ENCODE data around the gene TTLL8.

The TTLL8 gene

GRCh38 chr22:50083462-50084079 is 25.5 kb upstream of the TTLL8 start:
- no peak overlapping the region for H3K27ac ChIP-seq
- DNase-seq (ENCODE audit: low read depth, low spot score) = no peak

GRCh38 chr22:50082961-50083461 is 24.9 kb upstream of the TTLL8 start:
- no peak for DNase-seq (ENCODE audit: low read depth, low spot score)
- H3K27ac ChIP-seq = no peak overlapping the region

GRCh38 chr22:50082197-50082715 is 24.2 kb upstream of the TTLL8 start:
- DNase-seq (ENCODE audit: low read depth, low spot score) = no peak
- no peak overlapping the region for H3K27ac ChIP-seq

- DNase-seq (ENCODE audit: low read depth, low spot score) = no peak
Observed at GRCh38 chr22:50081426-50082196, 23.5 kb upstream of the TTLL8 start.

GRCh38 chr22:50080077-50080465 is 22.0 kb upstream of the TTLL8 start:
- H3K27ac ChIP-seq = no peak overlapping the region
- no peak for DNase-seq (ENCODE audit: low read depth, low spot score)

More at GRCh38 chr22:50081426-50082196, 23.5 kb upstream of the TTLL8 start:
- H3K27ac ChIP-seq = no peak overlapping the region

GRCh38 chr22:50078761-50079160 is 20.7 kb upstream of the TTLL8 start:
- no peak for DNase-seq (ENCODE audit: low read depth, low spot score)
- no peak overlapping the region for H3K27ac ChIP-seq

GRCh38 chr22:50078246-50078645 is 20.1 kb upstream of the TTLL8 start:
- no peak for DNase-seq (ENCODE audit: low read depth, low spot score)

GRCh38 chr22:50076646-50077535 is 18.8 kb upstream of the TTLL8 start:
- no peak for DNase-seq (ENCODE audit: low read depth, low spot score)
- H3K27ac ChIP-seq = no peak overlapping the region

More at GRCh38 chr22:50078246-50078645, 20.1 kb upstream of the TTLL8 start:
- no peak overlapping the region for H3K27ac ChIP-seq

GRCh38 chr22:50074551-50075530 is 16.7 kb upstream of the TTLL8 start:
- no peak for DNase-seq (ENCODE audit: low read depth, low spot score)
- H3K27ac ChIP-seq = no peak overlapping the region

GRCh38 chr22:50074056-50074455 is 16.0 kb upstream of the TTLL8 start:
- DNase-seq (ENCODE audit: low read depth, low spot score) = no peak
- H3K27ac ChIP-seq = no peak overlapping the region

GRCh38 chr22:50072714-50073538 is 14.8 kb upstream of the TTLL8 start:
- no peak overlapping the region for H3K27ac ChIP-seq
- DNase-seq (ENCODE audit: low read depth, low spot score) = no peak

GRCh38 chr22:50072167-50072555 is 14.1 kb upstream of the TTLL8 start:
- no peak for DNase-seq (ENCODE audit: low read depth, low spot score)
- H3K27ac ChIP-seq = no peak overlapping the region

- no peak overlapping the region for H3K27ac ChIP-seq
- no peak for DNase-seq (ENCODE audit: low read depth, low spot score)
Observed at GRCh38 chr22:50071432-50072166, 13.5 kb upstream of the TTLL8 start.

GRCh38 chr22:50070366-50070765 is 12.3 kb upstream of the TTLL8 start:
- no peak for DNase-seq (ENCODE audit: low read depth, low spot score)
- H3K27ac ChIP-seq = no peak overlapping the region

- H3K27ac ChIP-seq = no peak overlapping the region
- DNase-seq (ENCODE audit: low read depth, low spot score) = no peak
Observed at GRCh38 chr22:50068096-50068495, 10.0 kb upstream of the TTLL8 start.

- no peak for DNase-seq (ENCODE audit: low read depth, low spot score)
Observed at GRCh38 chr22:50067244-50067643, 9.1 kb upstream of the TTLL8 start.

GRCh38 chr22:50064453-50064852 is 6.4 kb upstream of the TTLL8 start:
- H3K27ac ChIP-seq = no peak overlapping the region
- DNase-seq (ENCODE audit: low read depth, low spot score) = no peak

More at GRCh38 chr22:50067244-50067643, 9.1 kb upstream of the TTLL8 start:
- H3K27ac ChIP-seq = no peak overlapping the region
